HG03439 (cell line): ENCODE measurements around the gene SGCA.

ENCODE experiments used
- ATAC-seq: cut with Tn5 transposase; IDR thresholded peaks from one replicate; pipeline ENCODE4 v1.9.1; 2021; ENCODE audit warnings: mild to moderate bottlenecking, moderate library complexity; ENCODE audit not compliant: unreplicated experiment

Gene SGCA

DNA sequence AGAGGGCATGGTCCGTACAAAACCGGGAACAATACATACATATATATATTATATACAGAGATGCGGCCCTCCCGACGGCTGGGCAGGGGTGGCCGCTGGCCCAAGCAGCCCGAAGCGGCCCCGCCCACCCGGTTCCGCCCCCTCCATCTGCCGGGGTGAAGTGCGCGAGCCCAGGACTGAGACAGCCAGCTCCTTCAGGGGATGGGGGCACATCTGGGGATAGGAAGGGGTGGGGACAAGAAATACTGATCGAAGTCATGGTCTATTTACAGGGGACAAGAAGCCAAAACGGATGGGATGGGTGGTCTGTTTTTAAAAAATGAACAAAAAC lies 32.1 kb upstream of the SGCA start:
- no peak for ATAC-seq

DNA sequence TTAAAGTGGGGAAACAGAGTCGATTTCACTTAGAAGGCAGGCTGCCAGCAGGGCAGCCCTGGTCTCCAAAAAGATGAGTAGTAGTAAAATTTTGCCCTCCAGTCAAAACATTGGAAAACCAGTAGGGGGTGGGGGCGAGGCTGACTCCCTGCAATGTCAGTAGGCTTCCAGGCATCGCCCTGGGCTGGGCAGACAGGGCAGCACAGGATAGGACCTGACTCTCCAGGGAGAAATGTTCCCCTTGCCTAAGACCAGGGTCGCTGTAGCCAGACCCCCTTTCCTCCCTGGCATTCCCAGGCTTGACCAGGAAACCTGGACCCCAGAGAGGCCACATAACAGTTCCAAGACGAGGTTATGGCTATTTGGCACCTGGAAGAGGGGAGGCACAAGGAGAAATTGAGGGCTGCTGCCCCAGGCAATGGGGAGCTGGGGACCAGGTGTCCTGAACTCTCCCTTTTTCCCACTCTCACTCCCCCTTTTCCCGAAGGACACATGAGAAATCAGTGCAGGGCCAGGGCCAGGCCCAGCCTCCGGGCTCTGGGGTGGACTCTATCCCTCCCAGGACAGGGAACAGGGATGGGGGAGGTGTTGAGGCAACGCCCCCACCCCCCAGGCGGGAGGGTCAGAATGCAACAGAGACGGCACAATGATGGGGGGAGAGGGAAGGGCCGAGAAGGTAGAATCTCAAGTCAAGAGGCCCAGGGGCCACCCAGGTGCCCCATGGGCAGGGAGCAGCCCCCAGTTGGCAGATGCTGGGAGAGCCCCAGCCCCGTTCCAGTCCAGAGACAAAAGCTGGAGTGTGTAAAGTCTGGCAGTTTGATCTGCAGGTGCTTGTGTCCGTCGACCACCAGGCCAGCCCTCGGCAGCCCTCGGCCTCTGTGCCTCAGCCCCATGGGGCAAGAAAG lies 31.3 kb upstream of the SGCA start:
- no peak for ATAC-seq

DNA sequence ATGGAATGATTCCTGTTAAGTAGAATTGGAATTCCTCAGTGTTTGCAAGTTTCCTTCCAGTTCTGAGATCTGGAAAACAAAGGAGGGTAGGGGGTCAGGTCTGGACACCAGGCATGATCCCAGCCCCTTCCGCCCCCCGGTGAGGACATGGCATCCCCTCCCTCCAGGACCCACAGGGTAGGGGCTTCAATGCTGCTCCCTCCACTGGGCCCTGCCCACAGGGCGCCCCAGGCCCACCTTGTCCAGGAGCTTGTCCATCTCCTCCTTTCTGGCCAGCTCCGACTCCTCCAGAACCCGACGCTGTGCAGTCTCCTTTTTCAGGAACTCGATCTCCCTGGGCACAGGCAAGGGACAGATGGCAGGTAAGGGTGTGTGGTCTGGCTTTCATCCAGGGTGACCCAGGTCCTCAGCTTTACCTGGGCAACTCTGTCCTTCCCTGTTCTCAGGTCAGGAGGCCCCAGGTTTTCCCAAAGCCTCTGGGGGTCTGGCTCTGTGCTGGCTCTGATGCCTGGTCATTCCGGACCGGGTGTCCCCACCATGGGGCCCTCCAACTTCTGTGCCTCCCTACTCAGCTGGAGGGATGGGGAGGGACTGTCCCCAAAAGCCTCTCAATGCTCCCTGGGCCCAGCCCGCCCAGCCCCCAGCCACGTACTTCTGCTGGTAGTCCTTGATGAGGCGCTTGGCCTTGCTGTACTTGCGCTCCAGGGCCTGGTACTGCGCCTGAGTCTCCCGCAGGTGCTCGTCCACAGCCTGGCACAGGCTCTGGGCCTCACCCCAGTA lies 30.3 kb upstream of the SGCA start:
- no peak for ATAC-seq

DNA sequence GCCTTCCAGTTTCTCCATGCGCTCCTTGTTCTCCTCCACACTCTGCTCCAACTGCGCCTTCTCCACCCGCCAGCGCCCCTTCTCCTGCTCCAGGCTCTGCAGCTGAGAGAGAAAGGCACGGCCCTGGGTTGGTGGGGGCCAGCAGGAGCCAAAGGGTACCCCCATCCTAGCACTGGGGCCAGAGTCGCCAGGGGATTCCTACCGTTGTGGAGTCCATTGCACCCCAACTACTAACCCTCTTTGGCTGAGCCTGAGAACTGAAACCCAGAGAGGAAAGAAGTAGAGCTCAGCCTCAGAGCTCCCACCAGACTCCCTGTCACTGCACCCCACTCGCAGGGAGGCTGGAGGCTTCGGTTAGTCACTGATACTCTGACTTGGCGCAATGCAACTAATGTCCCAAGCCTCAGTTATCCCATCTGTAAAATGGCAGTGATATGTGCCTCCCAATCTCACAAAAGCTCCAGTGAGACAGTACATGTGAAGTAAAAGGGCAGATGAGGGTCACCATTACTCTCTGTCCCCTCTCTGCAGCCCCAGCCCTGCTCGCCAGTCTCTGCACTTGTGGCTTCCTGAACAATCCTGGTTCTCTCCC lies 29.6 kb upstream of the SGCA start:
- no peak for ATAC-seq

DNA sequence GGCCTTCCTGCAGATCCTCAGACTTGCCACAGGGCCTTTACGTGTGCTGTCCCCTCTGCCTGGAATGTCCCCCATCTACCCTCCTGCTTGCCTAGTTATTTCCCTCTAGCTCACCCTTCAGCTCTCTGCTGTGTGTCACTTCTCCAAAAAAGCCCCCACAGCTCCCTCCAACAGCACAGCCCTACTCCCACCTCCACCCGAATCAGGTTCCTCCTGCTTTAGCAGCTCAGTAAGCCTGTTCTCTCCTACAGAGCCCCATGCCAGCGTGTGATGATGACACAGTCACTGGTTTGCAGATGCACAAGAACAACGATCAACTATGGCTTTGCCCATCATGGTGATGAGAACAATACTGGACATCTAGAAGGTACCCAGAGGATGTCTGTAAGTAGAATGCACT lies 28.8 kb upstream of the SGCA start:
- ATAC-seq, result no peak

DNA sequence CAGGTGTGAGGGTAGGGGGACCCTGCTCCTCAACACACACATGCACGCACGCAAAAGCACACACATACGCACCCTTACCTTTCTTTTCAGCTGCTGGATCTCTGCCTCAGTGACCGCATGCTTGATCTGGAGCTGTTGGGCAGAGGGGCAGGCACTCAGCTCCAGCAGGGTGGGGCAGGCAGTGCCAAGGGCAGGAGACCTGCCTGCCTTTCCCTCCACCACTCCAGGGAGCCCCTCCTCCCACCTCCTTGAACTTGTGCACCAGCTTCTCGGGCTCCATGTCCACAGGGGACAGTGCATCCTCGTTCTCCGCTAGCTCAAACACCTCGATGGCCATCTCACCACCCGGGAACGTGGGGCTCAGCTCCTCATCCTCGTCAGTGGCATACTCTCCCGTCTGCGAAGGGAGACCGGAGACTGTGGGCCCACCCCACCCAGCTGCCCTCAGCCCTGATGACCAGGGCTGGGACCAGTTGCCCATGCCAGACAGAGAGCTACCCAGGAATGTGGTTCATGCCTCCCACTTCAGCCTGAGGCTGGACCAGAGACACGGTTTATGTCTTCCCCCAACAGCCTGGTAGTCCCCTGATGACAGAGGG lies 26.5 kb upstream of the SGCA start:
- ATAC-seq, result no peak

DNA sequence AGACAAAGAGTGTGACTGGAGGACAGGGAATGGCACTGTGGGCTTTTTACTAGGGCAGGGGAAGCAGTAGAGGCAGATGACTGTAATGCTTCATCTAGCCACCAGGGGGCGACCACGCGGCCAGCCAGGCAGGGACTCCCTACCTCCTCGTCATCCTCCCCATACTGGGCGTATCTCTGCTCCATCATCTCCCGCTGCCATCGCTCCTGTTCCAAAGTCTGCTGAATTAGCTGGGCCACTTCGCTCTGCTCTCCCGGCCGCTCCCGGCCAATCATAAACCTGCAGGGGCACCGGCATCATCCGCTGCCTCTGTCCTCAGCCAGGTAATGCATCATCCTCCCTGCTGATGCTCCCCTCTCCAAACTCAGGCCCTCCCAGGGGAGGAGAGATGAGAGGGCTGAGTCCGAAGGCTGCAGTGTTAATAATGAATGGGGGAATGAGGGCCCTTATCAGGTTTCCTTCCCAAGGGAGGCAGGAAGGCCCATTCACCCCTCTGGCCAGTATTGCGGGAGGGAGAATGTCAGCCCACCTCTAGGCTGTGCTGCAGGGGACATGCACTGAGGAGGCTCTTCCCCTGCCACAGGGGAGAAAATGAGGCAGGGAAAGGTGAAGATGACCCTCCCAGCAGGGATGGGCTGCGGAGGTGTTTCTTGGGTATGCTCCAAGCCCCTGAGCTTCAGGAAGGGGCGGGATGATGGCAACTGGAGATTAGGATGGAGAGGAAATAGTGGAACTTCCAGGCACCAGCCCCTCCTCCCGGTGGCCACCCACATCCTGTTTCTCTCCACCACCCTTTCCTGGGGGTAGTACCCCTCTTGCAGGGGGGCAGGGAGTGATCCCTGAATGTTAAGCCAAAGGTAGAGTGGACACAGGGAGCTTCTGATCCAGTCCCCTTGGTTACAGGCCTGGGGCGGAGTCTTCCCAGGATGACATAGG lies 25.6 kb upstream of the SGCA start:
- no peak for ATAC-seq

DNA sequence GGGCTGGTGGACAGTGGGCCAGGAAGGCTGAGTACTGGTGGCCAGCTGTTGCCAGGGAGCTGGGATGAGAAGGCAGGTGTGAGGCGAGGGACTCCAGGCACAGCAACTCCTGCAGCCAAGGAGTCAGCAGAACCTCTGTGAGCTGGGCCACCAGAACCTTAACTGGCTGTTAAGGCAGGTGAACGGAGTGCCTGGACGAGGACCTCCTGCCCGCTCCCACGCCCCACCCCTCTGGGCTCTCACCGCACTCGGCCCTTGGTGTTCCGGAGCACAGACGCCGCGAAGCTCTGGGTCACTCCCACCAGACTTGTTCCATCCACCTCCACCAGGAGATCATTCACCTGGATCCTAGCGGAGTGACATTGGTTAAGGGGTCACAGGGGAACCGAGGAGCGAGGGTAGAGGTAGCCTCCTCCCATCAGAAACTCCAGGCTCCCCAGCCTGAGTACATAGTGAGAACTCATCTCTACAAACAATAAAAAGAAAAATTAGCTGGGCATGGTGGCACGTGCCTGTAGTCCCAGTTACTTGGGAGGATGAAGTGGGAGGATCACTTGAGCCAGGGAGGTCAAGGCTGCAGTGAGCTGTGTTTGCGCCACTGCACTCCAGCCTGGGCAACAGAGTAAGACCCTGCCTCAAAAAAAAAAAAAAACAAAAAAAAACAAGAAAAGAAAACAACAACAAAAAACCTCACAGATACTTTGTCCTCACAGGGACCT lies 24.6 kb upstream of the SGCA start:
- ATAC-seq, result no peak

DNA sequence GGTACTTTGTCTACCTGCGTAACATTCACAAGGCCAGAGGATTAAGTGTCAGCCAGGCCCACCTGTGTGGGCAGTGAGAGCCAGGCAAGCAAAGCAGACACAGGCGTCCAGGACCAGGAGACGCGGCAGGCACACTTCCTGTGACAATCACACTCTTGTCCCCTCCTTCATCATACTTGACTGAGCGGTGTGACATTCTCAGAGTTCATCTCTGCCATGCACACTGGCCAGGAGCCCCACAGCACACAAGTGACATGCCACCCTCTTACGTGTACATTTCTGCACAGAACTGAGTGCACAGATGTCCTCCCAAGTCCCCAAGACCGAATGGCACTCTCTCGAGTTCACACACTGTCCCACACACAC lies 24.1 kb upstream of the SGCA start:
- no peak for ATAC-seq

DNA sequence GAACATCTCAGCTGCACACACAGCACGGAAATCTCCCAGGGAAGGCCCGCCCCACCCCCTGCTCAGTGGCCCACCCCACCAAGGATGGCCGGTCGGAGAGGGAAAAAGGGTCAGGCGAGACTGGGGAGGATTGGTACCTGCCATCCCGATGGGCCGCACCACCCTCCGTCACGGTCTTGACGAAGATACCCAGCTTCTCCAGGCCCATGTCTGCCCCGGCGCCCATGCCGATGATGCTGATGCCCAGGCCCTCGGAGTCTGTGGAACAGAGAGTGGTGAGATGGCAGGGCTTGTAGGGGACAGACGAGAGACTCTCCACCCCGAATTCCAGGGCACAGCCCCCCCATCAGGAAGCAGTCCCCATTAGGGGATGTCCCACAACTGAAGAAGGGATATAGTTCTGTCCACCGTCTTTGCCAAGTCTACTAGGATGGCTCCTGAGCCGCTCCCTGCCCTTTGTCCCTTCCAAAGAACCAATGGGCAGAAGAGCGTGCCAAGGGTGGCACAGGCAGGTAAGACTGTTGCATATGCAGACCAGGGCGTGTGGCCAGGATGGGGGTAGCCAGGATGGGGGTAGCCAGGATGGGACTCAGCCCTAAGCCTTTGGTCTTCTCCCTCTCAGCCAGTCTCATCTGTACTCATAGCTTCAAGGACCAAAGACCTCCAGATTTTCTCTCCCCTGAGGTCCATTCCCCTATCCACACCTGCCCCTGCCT lies 22.2 kb upstream of the SGCA start:
- no peak for ATAC-seq

DNA sequence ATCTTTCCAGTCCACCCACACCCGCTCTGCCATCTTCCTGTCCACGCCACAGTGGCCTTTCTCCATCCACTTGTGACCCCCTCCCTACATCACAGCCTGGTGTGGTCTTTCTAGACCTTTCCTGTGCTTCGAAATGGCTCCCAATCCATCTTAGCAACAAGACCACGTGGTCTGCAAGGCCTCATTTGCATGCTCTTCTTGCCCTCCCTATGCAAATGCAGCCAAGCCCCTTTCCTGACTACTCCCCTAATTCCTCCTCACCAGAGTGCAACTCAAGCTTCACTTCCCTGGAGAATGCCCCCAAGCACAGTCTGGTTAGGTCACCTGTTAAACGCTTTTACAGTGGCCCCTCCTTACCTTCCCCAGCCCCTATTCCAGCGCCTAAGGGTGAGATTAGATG lies 21.4 kb upstream of the SGCA start:
- ATAC-seq, result no peak

DNA sequence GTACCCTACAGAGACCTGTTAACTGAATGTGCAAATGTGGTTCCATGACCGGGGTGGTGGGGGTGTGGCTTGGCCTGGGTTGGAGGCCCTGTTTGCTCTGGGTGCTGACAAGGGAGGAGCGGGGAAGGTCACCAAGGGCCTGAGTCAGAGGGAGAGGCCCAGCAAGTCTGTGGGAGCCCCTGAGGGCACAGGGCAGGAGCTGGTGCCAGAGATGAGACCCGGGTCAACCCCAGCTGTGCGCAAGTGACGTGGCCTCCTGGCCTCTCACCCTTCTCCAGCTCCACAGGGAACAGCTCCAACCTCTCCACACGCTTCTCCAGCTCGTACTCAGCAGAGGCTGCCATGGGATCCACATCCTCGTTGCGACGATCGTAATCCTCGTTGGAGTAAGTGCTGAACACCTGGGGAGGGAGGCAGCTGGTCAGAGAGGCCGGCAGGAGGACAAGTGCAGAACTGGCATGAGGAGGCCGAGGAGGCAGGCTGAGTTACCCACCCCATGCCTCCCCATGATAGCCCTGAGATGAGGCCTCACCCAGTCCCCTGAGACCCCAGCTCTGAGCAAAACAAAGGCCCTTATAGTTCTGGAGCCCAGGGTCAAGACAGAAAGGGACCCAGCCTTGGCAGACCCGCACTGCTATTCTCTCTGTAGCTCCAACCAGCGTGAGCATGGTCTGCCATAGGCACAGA lies 20.8 kb upstream of the SGCA start:
- ATAC-seq, result no peak

DNA sequence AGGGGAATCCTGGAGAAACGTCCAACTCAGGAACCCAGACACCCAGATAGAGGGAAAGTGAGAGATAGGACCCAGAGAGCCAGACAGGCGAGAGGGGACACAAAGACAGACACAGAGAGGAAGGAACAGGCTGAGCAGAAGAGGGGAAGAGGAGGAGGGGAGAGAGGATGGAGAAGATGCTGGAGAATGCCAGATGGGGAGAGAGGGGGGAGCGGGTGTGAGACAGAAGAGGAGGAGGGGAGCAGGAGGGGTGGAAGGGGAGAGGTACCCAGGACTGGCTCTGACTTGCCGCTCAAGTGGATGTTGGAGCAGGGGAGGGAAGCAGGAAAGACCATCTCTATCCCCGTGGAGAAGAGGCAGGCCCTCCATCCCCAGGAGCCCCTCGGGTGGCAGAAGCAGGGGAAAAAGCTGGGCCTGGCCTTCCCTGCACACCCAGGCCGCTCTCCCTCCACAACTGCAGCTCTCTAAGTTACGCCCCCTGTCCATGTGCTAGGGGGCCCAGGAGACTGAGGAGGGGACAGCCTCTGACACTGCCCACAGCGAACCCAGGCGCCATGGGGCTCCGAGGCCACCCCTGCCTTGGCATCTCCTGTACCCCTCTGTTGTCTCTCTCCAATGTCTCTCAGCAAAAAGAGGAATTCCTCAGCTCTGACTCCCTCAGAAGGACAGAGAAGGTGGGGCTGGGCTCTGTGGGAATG lies 20.1 kb upstream of the SGCA start:
- ATAC-seq, result no peak

DNA sequence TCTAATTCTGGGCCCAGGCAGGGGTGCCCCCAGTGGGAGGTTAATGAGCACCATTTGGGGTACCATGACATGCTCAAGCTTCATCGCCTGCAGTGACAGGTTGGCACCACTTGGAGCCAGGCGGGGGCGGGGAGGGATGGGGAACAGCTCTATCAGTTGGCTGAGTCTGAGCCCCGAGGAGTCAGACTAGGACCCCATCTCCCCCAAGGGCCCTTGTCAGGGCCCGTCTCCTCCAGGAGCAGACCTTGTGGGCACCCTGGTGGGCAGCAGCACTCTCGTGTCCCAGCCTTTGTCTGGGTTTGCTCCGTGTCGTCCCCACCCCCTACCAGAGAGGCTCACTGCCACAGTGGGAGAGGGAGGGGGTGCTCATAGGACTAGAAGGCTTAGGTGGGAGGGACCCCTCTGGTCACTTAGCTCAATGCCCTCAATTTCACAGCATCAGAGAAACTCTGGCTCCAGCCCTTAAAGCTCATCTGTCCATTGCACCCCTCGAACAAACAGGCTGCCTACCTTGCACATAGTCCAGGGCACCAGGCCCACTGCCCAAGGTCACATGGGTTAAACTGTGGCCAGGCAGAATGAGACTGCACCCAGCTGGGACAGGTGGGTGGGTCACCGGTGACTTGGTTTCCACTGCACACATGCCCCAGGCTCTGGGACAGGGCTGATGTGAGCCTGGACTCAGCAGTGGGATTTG lies 19.4 kb upstream of the SGCA start:
- no peak for ATAC-seq

DNA sequence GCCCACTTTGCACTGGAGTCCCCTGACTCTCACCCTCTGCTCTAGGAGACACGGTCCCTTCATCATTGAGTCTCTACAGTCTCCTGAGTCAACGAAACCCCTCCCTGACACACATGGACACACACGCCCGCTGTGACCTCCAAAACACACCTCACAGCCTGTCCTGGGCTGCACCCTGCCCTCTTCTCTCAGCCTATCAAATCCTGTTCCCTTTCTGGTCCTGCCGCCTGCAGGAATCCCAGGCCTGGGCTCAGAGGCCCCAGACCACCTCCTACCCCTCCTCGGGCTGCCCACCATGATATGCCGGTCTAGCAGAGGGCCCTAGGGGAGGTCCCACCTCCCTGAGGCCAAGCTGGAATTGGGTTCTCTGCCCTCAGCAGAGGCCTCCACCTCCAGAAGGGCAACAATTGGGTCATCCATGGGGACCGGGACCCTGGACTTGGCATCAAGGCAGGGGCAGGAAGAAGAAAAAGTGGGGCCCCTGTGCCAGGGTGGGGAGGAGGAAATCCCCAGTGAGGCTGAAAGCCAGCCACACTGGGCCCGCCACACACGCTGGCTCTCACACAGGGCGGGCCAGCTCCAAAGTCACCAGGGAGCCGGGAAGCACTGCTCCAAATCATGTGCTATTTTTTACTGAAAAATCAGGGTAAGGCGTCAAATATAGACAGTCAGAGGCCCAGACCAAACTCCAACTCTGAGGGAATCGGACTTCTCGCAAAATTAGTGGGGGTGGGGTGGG lies 18.7 kb upstream of the SGCA start:
- no peak for ATAC-seq

DNA sequence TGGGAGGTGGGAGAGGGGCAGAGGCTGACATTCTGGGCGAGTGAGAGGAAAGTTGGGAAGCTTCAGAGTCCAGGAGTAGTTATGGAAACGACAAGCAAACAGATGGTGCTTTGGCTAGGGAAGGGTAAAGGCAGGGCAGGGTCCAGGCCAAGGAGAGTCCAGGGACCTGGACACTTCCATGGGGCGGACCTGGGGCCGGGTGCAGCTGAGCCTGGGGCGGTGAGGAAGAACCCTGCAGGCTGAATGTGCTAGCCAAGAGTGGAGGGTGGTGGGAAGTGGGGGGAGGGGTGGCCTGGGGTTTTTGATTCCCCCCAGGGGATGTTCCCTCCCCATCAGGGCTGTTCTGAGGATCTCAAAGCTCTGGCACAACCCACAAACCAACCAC lies 18.0 kb upstream of the SGCA start:
- no peak for ATAC-seq
